DMS114 treated with DMSO at 0.1 percent for 48 hours (cell line): ENCODE measurements around the gene HLA-G.
"Not testable (repeated sequence)": the region's sequence is repeated elsewhere in the genome, so short reads cannot be mapped to it uniquely, and the experiment has no call there.

Experiments used
- DNase-seq: peaks from one replicate; lab custom pipeline; 2025; ENCODE audit not compliant: unreplicated experiment; lab: John Stamatoyannopoulos, UW

HLA-G gene

GRCh38 chr6:29864037-29864810 lies 36.6 kb downstream of the HLA-G start:
- no peak for DNase-seq

- DNase-seq, result no peak
These were observed 38.0 kb downstream of the HLA-G start for GRCh38 chr6:29865631-29866030.

- no peak for DNase-seq
These were observed 42.5 kb downstream of the HLA-G start for GRCh38 chr6:29870104-29870503.

GRCh38 chr6:29872791-29873190 lies 45.2 kb downstream of the HLA-G start:
- no peak for DNase-seq

GRCh38 chr6:29875257-29875656 lies 47.6 kb downstream of the HLA-G start:
- no peak for DNase-seq

GRCh38 chr6:29875734-29876133 lies 48.1 kb downstream of the HLA-G start:
- not testable (repeated sequence) for DNase-seq
